ENCODE data around the gene SLC44A2.

Gene SLC44A2

DNA sequence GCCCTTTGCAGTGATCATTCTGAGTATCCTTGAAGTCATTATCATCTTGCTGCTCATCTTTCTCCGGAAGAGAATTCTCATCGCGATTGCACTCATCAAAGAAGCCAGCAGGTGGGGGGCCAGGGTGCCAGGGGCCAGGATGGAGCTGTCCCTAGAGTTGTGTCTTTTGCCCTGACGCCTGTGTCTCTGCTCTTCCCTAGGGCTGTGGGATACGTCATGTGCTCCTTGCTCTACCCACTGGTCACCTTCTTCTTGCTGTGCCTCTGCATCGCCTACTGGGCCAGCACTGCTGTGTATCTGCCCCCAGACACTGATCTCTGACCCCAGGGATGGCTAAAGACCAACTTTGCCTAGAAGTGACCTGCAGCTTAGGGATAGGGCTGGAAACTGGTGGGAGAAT lies 9.6 kb downstream of the SLC44A2 start:
- Histone ChIP-seq H3K4me1 (ENCODE audit: control insufficient read depth, insufficient read depth, low read depth, low read length) (no peaks in the 10 kb centered on the region), H3K23ac (ENCODE audit: low read length in 2 of 2) (no peak overlapping the region), H2BK15ac (ENCODE audit: low read depth, poor library complexity, severe bottlenecking) (no peak overlapping the region), H4K91ac (ENCODE audit: low read length) (no peak overlapping the region), H3K27ac (ENCODE audit: low read length, poor library complexity, severe bottlenecking) (no peak overlapping the region), H3K4ac (ENCODE audit: low read depth in 1 of 2, low read length in 2 of 2) (no peak overlapping the region), H3K9me3 (ENCODE audit: control insufficient read depth, low read length) (no peaks in the 10 kb centered on the region), H3K4me2 (ENCODE audit: low read length, poor library complexity, severe bottlenecking) (no peak overlapping the region), H2AFZ (ENCODE audit: low read depth, low read length) (no peak overlapping the region), H2AK5ac (ENCODE audit: low read length, severe bottlenecking) (no peak overlapping the region), H3K18ac (ENCODE audit: low read depth in 1 of 2, low read length in 2 of 2) (no peak overlapping the region), H2BK12ac (ENCODE audit: low read length in 2 of 2) (no peak overlapping the region), H4K8ac (ENCODE audit: low read length) (no peak overlapping the region), H3K27me3 (ENCODE audit: control insufficient read depth in 1 of 2, insufficient read depth in 1 of 2, low read length in 2 of 2) (no peaks in the 10 kb centered on the region), H3K9ac (ENCODE audit: low read length) (no peak overlapping the region), H3K14ac (ENCODE audit: low read length in 2 of 2) (no peak overlapping the region), H3K4me3 (ENCODE audit: insufficient read depth in 1 of 2, low read depth in 1 of 2, low read length in 2 of 2) (no peak overlapping the region), H3K79me1 (replicated peaks; ENCODE audit: low read length, poor library complexity, severe bottlenecking) (peaks cover 11% of the 10 kb centered on the region), H2BK120ac (ENCODE audit: low read depth, low read length) (no peak overlapping the region), H2BK5ac (ENCODE audit: low read depth, low read length, poor library complexity, severe bottlenecking) (no peak overlapping the region), H3K36me3 (ENCODE audit: control insufficient read depth in 1 of 2, insufficient read depth in 2 of 2, low read depth in 1 of 2, low read length in 2 of 2) (peaks cover 59 to 75% of the 10 kb centered on the region in 2 experiments)
- DNase-seq = no peak
- 99% methylated on average over 6 of the region's 6 CpGs for WGBS

DNA sequence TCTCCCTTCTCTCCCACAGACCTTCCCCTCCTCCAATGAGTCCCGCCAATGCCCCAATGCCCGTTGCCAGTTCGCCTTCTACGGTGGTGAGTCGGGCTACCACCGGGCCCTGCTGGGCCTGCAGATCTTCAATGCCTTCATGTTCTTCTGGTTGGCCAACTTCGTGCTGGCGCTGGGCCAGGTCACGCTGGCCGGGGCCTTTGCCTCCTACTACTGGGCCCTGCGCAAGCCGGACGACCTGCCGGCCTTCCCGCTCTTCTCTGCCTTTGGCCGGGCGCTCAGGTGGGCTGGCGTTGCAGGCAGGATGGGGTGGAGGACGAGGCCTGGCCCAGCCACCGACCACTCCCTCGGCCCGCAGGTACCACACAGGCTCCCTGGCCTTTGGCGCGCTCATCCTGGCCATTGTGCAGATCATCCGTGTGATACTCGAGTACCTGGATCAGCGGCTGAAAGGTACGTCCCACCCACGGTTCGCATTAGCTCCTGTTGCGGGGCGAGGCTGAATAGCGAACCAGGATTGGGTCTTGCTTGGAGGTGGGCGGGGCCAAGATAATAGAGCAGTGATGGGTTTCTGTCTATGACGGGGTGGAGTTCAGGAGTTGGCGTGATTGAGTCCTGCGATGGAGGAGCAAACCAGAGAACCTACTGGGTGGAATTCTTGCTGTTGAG lies 11.1 kb downstream of the SLC44A2 start:
- Histone ChIP-seq H2AFZ (ENCODE audit: low read depth, low read length) (no peak overlapping the region), H3K9ac (ENCODE audit: low read length) (no peak overlapping the region)
- 96% methylated on average over 37 of the region's 37 CpGs for WGBS

DNA sequence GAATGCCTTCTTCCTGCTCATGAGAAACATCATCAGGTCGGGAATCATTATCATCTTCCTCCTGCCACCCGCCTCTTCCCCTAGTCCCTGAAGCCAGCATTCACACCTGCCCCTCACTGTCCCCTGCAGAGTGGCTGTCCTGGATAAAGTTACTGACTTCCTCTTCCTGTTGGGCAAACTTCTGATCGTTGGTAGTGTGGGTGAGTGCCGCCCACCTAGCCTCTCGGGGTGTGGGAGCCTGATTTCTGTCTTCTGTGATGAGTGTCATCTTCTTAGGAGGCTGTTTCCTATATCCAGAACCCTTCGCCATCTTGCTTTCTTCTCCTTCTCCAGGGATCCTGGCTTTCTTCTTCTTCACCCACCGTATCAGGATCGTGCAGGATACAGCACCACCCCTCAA lies 12.5 kb downstream of the SLC44A2 start:
- no peak overlapping the region for H3K27ac ChIP-seq (ENCODE audit: low read length, poor library complexity, severe bottlenecking)
- H3K4me1 ChIP-seq (ENCODE audit: control insufficient read depth, insufficient read depth, low read depth, low read length) = no peaks in the 10 kb centered on the region
- H4K8ac ChIP-seq (ENCODE audit: low read length) = no peak overlapping the region
- H2AK5ac ChIP-seq (ENCODE audit: low read length, severe bottlenecking) = no peak overlapping the region
- no peak overlapping the region for H3K23ac ChIP-seq (ENCODE audit: low read length in 2 of 2)
- no peak overlapping the region for H2BK120ac ChIP-seq (ENCODE audit: low read depth, low read length)
- H4K91ac ChIP-seq (ENCODE audit: low read length) = no peak overlapping the region
- H3K79me1 ChIP-seq (replicated peaks; ENCODE audit: low read length, poor library complexity, severe bottlenecking) = peaks cover 13% of the 10 kb centered on the region
- H3K4me3 ChIP-seq (ENCODE audit: insufficient read depth in 1 of 2, low read depth in 1 of 2, low read length in 2 of 2) = no peak overlapping the region
- no peak overlapping the region for H3K14ac ChIP-seq (ENCODE audit: low read length in 2 of 2)
- no peaks in the 10 kb centered on the region for H3K27me3 ChIP-seq (ENCODE audit: control insufficient read depth in 1 of 2, insufficient read depth in 1 of 2, low read length in 2 of 2)
- H3K9ac ChIP-seq (ENCODE audit: low read length) = no peak overlapping the region
- no peak overlapping the region for H2AFZ ChIP-seq (ENCODE audit: low read depth, low read length)
- 95% methylated on average over 2 of the region's 8 CpGs for WGBS
- no peak overlapping the region for H2BK15ac ChIP-seq (ENCODE audit: low read depth, poor library complexity, severe bottlenecking)
- peaks cover 52 to 89% of the 10 kb centered on the region in 2 experiments for H3K36me3 ChIP-seq (ENCODE audit: control insufficient read depth in 1 of 2, insufficient read depth in 2 of 2, low read depth in 1 of 2, low read length in 2 of 2)
- no peak overlapping the region for H3K18ac ChIP-seq (ENCODE audit: low read depth in 1 of 2, low read length in 2 of 2)
- DNase-seq = no peak
- no peak overlapping the region for H2BK5ac ChIP-seq (ENCODE audit: low read depth, low read length, poor library complexity, severe bottlenecking)
- no peak overlapping the region for H3K4ac ChIP-seq (ENCODE audit: low read depth in 1 of 2, low read length in 2 of 2)
- no peaks in the 10 kb centered on the region for H3K9me3 ChIP-seq (ENCODE audit: control insufficient read depth, low read length)
- H3K4me2 ChIP-seq (ENCODE audit: low read length, poor library complexity, severe bottlenecking) = no peak overlapping the region
- no peak overlapping the region for H2BK12ac ChIP-seq (ENCODE audit: low read length in 2 of 2)

More for the DNA sequence above, 11.1 kb downstream of the SLC44A2 start:
- Histone ChIP-seq H2AK5ac (ENCODE audit: low read length, severe bottlenecking) (no peak overlapping the region), H2BK15ac (ENCODE audit: low read depth, poor library complexity, severe bottlenecking) (no peak overlapping the region), H4K91ac (ENCODE audit: low read length) (peak overlapping the region; percentile 49), H3K9me3 (ENCODE audit: control insufficient read depth, low read length) (no peaks in the 10 kb centered on the region), H2BK12ac (ENCODE audit: low read length in 2 of 2) (no peak overlapping the region), H3K27me3 (ENCODE audit: control insufficient read depth in 1 of 2, insufficient read depth in 1 of 2, low read length in 2 of 2) (no peaks in the 10 kb centered on the region), H3K4me3 (ENCODE audit: insufficient read depth in 1 of 2, low read depth in 1 of 2, low read length in 2 of 2) (no peak overlapping the region), H3K4ac (ENCODE audit: low read depth in 1 of 2, low read length in 2 of 2) (no peak overlapping the region), H3K18ac (ENCODE audit: low read depth in 1 of 2, low read length in 2 of 2) (no peak overlapping the region), H3K79me1 (replicated peaks; ENCODE audit: low read length, poor library complexity, severe bottlenecking) (peaks cover 11% of the 10 kb centered on the region), H3K36me3 (ENCODE audit: control insufficient read depth in 1 of 2, insufficient read depth in 2 of 2, low read depth in 1 of 2, low read length in 2 of 2) (peaks cover 58 to 81% of the 10 kb centered on the region in 2 experiments), H3K14ac (ENCODE audit: low read length in 2 of 2) (no peak overlapping the region), H3K27ac (ENCODE audit: low read length, poor library complexity, severe bottlenecking) (no peak overlapping the region), H2BK120ac (ENCODE audit: low read depth, low read length) (no peak overlapping the region), H3K23ac (ENCODE audit: low read length in 2 of 2) (no peak overlapping the region), H3K4me2 (ENCODE audit: low read length, poor library complexity, severe bottlenecking) (no peak overlapping the region), H4K8ac (ENCODE audit: low read length) (peak overlapping the region; percentile 30), H3K4me1 (ENCODE audit: control insufficient read depth, insufficient read depth, low read depth, low read length) (no peaks in the 10 kb centered on the region), H2BK5ac (ENCODE audit: low read depth, low read length, poor library complexity, severe bottlenecking) (no peak overlapping the region)
- no peak for DNase-seq

DNA sequence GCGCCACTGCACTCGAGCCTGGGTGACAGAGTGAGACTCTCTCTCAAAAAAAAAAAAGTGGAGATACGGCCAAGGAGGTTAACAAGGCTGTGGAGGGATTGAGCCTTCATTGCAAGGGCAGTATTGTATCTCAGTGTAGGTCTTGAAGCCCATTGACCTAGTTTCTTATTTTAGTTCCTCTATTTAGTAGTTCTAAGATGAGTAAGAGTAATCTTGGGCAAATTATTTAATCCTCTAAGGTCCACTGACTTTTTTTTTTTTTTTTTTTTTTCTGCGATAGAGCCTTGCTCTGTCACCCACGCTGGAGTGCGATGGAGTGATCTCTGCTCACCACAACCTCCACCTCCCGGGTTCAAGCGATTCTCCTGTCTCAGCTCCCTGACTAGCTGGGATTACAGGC lies 14.5 kb downstream of the SLC44A2 start:
- no peak overlapping the region for H3K4me2 ChIP-seq (ENCODE audit: low read length, poor library complexity, severe bottlenecking)
- H3K79me1 ChIP-seq (replicated peaks; ENCODE audit: low read length, poor library complexity, severe bottlenecking) = peaks cover 10% of the 10 kb centered on the region
- no peak overlapping the region for H3K14ac ChIP-seq (ENCODE audit: low read length in 2 of 2)
- no peak for DNase-seq
- no peak overlapping the region for H3K4me3 ChIP-seq (ENCODE audit: insufficient read depth in 1 of 2, low read depth in 1 of 2, low read length in 2 of 2)
- H2BK12ac ChIP-seq (ENCODE audit: low read length in 2 of 2) = no peak overlapping the region
- no peak overlapping the region for H4K8ac ChIP-seq (ENCODE audit: low read length)
- H3K9ac ChIP-seq (ENCODE audit: low read length) = no peak overlapping the region
- peaks cover 53 to 90% of the 10 kb centered on the region in 2 experiments for H3K36me3 ChIP-seq (ENCODE audit: control insufficient read depth in 1 of 2, insufficient read depth in 2 of 2, low read depth in 1 of 2, low read length in 2 of 2)
- no peak overlapping the region for H3K18ac ChIP-seq (ENCODE audit: low read depth in 1 of 2, low read length in 2 of 2)
- H2BK15ac ChIP-seq (ENCODE audit: low read depth, poor library complexity, severe bottlenecking) = no peak overlapping the region
- H3K23ac ChIP-seq (ENCODE audit: low read length in 2 of 2) = no peak overlapping the region
- no peak overlapping the region for H3K4ac ChIP-seq (ENCODE audit: low read depth in 1 of 2, low read length in 2 of 2)
- H2BK120ac ChIP-seq (ENCODE audit: low read depth, low read length) = no peak overlapping the region
- no peak overlapping the region for H2AK5ac ChIP-seq (ENCODE audit: low read length, severe bottlenecking)
- H2BK5ac ChIP-seq (ENCODE audit: low read depth, low read length, poor library complexity, severe bottlenecking) = no peak overlapping the region
- no peak overlapping the region for H3K27ac ChIP-seq (ENCODE audit: low read length, poor library complexity, severe bottlenecking)
- no peak overlapping the region for H2AFZ ChIP-seq (ENCODE audit: low read depth, low read length)
- 95% methylated on average over 7 of the region's 8 CpGs for WGBS
- H3K4me1 ChIP-seq (ENCODE audit: control insufficient read depth, insufficient read depth, low read depth, low read length) = peaks cover 9% of the 10 kb centered on the region
- no peaks in the 10 kb centered on the region for H3K9me3 ChIP-seq (ENCODE audit: control insufficient read depth, low read length)
- H4K91ac ChIP-seq (ENCODE audit: low read length) = no peak overlapping the region
- H3K27me3 ChIP-seq (ENCODE audit: control insufficient read depth in 1 of 2, insufficient read depth in 1 of 2, low read length in 2 of 2) = no peaks in the 10 kb centered on the region

All from mesenchymal stem cell (in vitro differentiated cells and primary cell).